ENCODE results near the gene ULBP3.
"Not testable (repeated sequence)": the region's sequence is repeated elsewhere in the genome, so short reads cannot be mapped to it uniquely, and the experiment has no call there.

The ULBP3 gene

GRCh38 chr6:150038202-150039062 lies 30.5 kb downstream of the ULBP3 start:
- DNase-seq, result no peak

GRCh38 chr6:150037526-150038201 lies 31.3 kb downstream of the ULBP3 start:
- DNase-seq, result no peak

- no peak for DNase-seq
Measured at GRCh38 chr6:150036081-150036480, 32.8 kb downstream of the ULBP3 start.

- no peak for DNase-seq
Measured at GRCh38 chr6:150033207-150033771, 35.6 kb downstream of the ULBP3 start.

DNA sequence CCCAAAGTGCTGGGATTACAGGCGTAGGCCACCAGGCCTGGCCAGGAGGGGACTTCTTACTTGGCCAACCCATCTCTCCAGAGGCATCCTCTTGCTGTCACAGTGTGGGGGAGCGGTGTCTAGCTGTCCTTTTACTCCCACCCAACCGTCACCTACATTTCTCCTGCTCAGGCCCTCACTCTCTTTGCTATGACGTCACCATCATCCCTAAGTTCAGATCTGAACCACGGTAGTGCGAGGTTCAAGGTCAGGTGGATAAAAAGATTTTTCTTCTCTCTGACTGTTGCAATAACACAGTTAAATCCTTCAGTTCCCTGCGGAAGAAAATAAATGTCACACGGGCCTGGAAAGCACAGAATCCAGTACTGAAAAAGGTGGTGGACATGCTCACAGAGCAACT lies 36.3 kb downstream of the ULBP3 start:
- no peak for DNase-seq

DNA sequence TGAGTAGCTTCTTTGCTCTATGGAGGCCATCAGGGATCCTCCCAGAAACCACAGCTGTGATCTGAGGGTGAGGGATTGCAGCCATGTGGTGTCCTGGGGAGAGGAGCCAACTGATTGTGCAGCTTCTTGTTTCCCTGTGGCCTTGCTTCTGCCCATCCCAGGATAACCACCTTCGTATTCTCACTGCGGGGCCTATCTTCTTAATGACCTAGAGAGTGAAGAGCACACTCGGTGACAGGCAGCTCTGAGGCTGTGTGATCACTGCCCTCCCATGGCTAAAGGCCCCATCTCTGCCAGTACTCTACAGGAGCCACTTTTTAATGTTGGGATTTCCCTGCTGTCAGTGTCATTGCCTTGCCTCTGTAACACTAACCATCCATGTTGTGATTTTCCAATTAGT lies 38.3 kb downstream of the ULBP3 start:
- DNase-seq, result no peak

- DNase-seq, result no peak
Measured at GRCh38 chr6:150029749-150030148, 39.2 kb downstream of the ULBP3 start.

- DNase-seq, result no peak
Measured at GRCh38 chr6:150029276-150029675, 39.6 kb downstream of the ULBP3 start.

GRCh38 chr6:150028799-150029198 lies 40.1 kb downstream of the ULBP3 start:
- DNase-seq, result no peak

DNA sequence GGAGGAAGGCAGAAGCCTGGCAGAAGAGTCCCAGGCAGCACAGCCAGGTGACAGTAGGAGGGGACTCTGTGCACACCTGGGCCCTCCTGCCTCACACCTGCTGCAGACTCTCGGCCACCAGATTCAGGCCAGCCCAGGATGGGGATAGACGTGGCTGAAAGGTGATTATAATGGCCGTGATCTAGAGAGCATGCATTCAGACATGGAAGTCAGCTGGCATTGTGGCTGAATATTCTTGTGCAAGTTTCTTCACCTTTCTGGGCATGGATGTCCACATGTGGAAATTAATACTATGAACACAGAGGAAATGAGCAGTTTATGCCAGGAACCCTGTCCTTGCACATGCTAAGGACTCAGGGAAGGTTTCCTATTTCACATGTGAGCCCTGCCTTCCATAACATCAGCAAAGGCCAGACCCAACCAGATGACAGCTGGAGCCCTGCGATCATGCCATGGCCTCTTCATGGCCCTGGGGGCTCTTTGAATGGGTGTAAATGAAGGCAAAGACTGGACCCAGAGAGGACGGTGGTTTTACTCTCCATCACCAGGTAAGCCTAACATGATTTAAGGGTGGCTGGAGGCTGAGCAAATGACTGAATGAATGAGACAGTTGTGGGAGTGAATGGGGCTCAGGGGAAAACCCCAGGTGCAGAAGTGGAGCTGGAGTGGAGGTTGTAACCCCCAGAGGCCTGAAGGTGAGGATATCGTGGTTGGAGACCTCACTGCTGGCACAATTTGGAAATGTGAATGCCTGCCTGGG lies 40.9 kb downstream of the ULBP3 start:
- DNase-seq, result no peak

- no peak for DNase-seq
Measured at GRCh38 chr6:150026976-150027805, 41.7 kb downstream of the ULBP3 start.

DNA sequence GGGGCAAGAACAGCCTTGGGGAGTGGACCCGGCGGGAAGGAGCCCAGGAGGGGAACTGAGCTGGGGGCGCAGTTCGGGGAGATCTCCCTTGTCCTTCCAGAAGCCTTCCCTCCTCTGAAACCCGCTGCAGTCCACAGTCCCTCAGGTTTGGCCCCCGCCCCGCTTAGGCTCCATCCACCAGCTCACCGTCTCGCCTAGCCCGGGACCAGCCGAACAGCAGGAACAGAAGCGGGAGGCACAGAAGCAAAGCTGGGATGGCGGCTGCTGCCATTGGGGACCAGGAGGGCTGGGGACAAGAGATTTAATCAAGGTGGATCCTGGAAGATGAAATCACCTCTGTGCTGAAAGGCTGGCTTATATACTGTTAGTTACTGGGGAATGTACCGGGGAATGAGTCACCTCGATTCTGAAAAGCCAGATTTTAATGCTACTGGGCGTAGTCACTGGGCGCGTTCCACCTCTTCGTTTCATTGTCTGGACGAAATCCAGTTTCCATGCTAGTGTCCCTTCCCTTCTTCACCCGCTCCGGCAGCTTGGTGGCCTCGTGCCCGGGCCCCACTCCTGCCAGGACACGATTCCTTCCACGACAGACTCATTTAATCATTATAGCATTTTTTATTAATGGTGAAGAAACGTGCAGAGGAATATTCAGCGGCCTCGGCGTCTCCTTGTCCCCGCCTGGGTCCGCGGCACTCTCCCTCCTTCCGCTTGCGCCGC lies 43.6 kb downstream of the ULBP3 start, which contains the start of gene RAET1L:
RAET1L (minus strand) TSS at position 332 of the 717 bp plus-strand sequence; CDS start at position 271, 61 bp downstream.
- DNase-seq, result no peak

DNA sequence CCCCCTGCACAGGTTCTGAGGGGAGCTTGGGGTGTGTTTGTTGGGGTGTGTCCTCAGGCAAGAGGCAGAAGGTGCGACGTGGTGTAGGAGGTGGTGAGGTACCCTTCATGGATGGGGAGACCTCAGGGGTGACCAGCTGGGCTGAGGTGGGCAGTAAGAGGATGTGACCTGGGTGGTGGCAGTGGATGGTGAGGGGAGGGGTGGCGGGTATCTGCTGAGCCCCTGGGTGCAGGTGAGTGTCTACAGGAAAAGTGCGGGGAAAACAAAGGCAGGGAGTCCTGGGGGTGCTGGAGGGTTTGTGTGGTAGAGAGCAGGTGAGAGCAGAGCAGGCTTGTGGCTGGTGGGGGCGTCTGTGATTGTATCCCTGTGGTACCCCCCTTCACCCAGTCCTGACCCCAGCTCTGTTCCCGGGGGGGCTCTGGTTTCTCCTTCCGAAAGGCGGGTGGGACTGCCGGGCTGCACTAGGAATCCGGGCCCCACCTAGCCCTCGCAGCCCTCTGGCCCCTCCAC lies 44.2 kb downstream of the ULBP3 start:
- DNase-seq, result no peak

DNA sequence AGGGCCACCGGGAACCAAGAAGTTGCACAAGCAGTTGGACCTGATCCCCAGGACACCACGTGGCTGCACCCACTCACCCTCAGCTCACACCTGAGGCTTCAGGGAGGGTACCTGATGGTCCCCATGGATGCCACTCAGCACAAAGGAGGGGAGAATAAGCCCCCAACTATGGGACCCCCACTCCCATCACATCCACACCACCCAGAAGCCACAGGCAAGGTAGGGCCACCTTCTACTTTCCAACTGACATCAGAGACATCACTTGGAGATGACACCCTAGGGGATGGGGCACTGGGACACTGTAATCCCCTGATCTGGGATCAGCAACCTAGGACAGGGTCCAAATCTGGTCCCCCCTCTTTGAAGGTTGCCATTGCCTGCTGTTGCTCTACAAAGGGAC lies 44.9 kb downstream of the ULBP3 start:
- DNase-seq, result not testable (repeated sequence)

DNA sequence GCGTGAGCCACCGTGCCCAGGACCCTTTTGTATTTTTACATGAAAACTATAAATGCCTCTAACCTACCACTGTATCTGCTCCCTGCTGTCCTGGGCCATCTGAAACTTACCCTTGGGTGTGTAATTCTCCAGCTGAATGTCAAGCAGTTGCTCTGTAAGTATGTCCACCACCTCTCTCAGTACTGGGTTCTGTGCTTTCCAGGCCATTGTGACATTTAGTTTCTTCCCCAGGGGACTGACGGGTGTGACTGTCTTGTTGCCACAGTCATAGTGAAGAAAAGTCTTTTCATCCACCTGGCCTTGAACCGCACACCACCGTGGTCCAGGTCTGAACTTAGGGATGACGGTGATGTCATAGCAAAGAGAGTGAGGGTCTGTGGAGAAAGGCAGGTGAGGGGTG lies 47.1 kb downstream of the ULBP3 start:
- not testable (repeated sequence) for DNase-seq

GRCh38 chr6:150018846-150019580 lies 49.9 kb downstream of the ULBP3 start:
- no peak for DNase-seq

DNA sequence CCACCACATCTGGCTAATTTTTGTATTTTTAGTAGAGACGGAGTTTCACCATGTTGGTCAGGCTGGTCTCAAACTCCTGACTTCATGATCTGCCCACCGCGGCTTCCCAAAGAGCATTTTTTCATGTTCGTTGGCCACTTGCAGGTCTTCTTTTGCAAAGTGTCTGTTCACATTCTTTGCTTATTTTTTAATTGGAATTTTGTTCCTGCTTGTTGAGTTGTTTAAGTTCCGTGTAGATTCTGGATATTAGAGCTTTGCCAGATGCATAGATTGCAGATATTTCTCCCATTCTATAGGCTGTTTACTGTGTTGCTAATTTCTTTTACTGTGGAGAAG lies 51.8 kb downstream of the ULBP3 start:
- DNase-seq, result not testable (repeated sequence)

DNA sequence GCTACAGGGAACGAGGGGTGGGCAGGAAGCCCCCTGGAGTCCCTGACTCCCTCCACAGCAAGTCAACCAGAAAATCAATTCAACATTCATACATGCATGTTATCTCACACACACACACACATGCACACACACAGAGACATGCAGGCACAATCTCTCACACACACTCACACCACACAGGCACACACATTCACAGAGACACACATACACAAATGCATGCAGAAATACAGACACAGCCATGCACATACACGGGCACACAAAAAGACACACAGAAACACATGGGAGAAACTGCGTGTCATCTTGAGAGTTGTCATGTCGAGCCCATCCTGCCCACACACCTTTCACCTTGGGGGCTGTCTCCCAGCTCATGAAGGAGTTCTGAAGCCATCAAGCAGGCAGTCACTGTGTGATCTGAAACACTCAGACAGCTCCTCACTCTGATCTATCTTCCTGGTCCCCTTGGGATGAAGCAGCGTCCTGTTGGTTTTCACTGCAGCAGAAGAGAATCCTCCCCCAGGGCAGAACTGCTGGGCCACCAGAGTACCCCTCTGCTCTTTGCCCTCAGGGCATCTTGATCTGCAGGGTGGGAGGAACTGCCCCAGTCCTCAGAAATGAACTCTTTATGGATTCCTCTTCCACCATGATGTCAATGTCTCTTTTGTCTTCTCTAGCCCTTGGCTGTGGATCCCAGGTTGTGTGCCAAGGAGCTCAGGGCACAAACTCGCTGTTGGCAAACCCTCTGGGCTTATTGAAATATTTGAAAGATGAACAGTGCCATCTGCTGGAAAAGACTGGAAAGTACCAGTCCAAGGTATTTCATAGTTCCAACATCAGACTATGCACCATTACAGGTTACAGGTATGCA lies 52.4 kb downstream of the ULBP3 start:
- DNase-seq, result peak in 1 of 2 experiments; percentile 26

DNA sequence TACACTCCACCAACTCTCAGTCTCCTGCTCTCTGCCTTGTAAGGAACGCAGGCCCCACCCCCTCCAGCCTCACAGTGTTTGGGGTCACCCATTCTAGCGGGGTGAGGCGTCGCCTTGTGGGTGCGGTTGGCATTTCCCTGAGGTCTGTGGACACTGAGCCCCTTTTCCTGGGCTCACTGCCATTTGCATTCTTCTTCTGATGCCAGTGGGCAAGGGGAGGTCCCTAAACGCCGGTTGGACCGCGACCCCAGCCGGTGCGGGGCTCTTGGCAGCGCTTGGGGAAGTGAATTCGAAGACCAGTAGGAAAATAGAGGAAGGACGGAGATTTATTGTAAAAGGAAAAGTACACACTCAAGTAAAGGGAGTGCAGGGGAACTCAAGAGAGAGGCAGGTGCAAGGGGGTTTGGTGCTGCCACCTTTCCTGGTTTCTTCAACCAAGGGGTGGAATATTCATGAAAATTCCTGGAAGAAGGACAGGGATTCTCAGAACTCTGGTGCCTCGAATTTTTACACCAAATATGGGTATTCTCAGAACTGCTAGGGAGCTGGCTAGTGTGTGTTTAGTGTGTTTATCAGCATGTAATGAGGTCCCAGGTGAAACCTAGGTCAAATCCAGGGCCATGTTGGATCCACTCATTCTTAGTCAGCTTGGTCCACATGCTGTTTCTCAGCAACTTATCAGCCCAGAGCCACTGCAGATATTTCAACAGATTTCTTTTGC lies 53.5 kb downstream of the ULBP3 start:
- DNase-seq, result not testable (repeated sequence)
